ENCODE results near the gene TMPRSS4. TPM values are rescaled to one million over a fixed set of nuclear protein-coding genes. Genes with fewer than 3 reads are reported as not detected.
A peak's percentile ranks its signal among the peaks of the same experiment; 100 is the strongest.

Gene TMPRSS4
- total and polyA plus RNA-seq, 4 donors, result 4.8 to 10.1 (median 8.7) TPM

DNA sequence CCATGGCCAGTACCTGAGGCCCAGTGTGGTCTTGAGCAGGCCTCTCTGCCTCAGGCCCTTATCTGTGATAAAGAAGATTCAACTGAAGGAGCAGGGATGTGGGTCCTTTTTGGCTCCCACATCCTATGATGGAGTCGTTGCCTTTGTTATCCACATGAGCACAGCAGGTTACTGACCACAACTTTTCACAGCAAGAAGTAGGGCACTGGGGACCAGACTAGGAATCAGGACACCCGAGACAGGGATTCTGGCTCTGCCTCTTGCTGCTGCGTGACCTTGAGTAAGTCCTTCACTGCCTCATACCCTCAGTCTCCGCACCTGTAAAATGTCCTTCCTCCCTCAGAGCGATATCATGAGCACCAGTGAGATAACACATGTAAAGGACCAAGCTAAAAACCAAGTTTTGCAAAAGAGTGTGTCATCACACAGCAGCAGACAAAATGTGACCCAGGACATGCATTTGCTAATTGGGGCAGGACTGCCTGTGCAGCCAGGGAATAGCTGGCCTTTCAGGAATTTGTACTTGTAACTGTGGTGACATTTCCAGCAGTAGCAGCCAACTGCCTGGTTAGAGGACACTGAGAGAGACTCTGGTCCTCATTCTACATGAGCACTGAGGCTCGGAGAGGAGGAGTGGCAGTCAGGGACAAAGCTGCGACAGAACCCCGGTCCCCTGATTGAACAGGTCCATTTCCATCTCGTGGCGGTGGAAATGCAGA is 23.1 kb downstream of the TMPRSS4 start:
- Histone ChIP-seq H3K4me3 (no peak overlapping the region), H3K9ac (ENCODE audit: insufficient read depth in 1 of 2, low read length in 2 of 2) (no peak overlapping the region), H3K27ac (ENCODE audit: low read depth in 1 of 2, low read length in 1 of 2) (peak overlapping the region in 1 of 2 donors; percentile 37), H3K36me3 (ENCODE audit: control insufficient read depth in 4 of 4, insufficient read depth in 4 of 4, low read length in 4 of 4) (no peaks in the 10 kb centered on the region), H3K9me3 (ENCODE audit: control insufficient read depth in 4 of 4, insufficient read depth in 3 of 4, low read length in 3 of 4) (no peaks in the 10 kb centered on the region), H3K27me3 (ENCODE audit: control insufficient read depth in 3 of 3, insufficient read depth in 3 of 3, low read length in 2 of 3) (peaks cover 0 to 3% (median 0%) of the 10 kb centered on the region in 3 donors), H3K4me1 (ENCODE audit: control insufficient read depth in 5 of 5, insufficient read depth in 5 of 5, low read length in 5 of 5) (peaks cover 0 to 3% (median 0%) of the 10 kb centered on the region in 5 donors)
- ATAC-seq (ENCODE audit: insufficient read depth, low FRiP score) (no peak), DNase-seq (no peak)
- TF ChIP-seq, protein P1, sequence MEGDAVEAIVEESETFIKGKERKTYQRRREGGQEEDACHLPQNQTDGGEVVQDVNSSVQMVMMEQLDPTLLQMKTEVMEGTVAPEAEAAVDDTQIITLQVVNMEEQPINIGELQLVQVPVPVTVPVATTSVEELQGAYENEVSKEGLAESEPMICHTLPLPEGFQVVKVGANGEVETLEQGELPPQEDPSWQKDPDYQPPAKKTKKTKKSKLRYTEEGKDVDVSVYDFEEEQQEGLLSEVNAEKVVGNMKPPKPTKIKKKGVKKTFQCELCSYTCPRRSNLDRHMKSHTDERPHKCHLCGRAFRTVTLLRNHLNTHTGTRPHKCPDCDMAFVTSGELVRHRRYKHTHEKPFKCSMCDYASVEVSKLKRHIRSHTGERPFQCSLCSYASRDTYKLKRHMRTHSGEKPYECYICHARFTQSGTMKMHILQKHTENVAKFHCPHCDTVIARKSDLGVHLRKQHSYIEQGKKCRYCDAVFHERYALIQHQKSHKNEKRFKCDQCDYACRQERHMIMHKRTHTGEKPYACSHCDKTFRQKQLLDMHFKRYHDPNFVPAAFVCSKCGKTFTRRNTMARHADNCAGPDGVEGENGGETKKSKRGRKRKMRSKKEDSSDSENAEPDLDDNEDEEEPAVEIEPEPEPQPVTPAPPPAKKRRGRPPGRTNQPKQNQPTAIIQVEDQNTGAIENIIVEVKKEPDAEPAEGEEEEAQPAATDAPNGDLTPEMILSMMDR (IDR thresholded peaks at IDR 0.05; ENCODE audit: control extremely low read depth, extremely low read depth), result no peak
- WGBS, 2 donors, result 87 to 88% methylated on average over 10 of the region's 10 CpGs

DNA sequence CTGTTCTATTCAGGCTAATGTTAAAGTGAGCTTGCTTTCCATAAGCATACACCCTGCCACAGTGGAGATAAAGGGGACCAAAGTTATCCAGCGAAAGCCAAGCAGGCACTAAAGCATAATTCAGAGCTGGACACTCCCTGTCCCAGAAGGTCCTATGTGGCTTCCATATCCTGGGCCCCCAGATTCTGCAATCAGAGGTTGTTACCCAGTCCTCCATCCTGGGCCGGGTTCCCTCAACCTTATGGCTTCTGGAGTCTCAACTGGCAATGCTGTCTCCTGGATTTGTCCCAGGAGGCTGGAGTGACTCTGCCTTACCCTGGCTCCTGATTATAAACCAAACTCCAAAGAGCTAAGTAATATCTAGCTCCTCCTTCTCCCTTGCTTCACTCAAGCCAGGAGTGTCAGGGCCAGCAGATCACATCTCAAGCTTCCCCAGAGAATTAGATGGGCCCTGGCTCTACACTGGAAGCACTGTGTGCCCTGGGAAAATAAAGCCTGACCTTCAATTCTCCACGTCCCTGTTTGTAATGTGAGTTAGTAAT is 23.9 kb downstream of the TMPRSS4 start:
- no peaks in the 10 kb centered on the region for H3K36me3 ChIP-seq (ENCODE audit: control insufficient read depth in 4 of 4, insufficient read depth in 4 of 4, low read length in 4 of 4)
- H3K9ac ChIP-seq (ENCODE audit: insufficient read depth in 1 of 2, low read length in 2 of 2), result no peak overlapping the region
- 73 to 80% methylated on average over 3 of the region's 3 CpGs for WGBS, 2 donors
- H3K27ac ChIP-seq (ENCODE audit: low read depth in 1 of 2, low read length in 1 of 2), result peak overlapping the region in 1 of 2 donors; percentile 37
- ATAC-seq (ENCODE audit: insufficient read depth, low FRiP score) (no peak), DNase-seq (no peak)
- no peaks in the 10 kb centered on the region for H3K9me3 ChIP-seq (ENCODE audit: control insufficient read depth in 4 of 4, insufficient read depth in 3 of 4, low read length in 3 of 4)
- peaks cover 0 to 3% (median 0%) of the 10 kb centered on the region in 5 donors for H3K4me1 ChIP-seq (ENCODE audit: control insufficient read depth in 5 of 5, insufficient read depth in 5 of 5, low read length in 5 of 5)
- H3K4me3 ChIP-seq, result no peak overlapping the region
- peaks cover 0 to 3% (median 0%) of the 10 kb centered on the region in 3 donors for H3K27me3 ChIP-seq (ENCODE audit: control insufficient read depth in 3 of 3, insufficient read depth in 3 of 3, low read length in 2 of 3)
- TF ChIP-seq, protein P1 (IDR thresholded peaks at IDR 0.05; ENCODE audit: control extremely low read depth, extremely low read depth), result no peak

- Histone ChIP-seq H3K4me3 (no peak overlapping the region), H3K9me3 (ENCODE audit: control insufficient read depth in 4 of 4, insufficient read depth in 3 of 4, low read length in 3 of 4) (no peaks in the 10 kb centered on the region), H3K4me1 (ENCODE audit: control insufficient read depth in 5 of 5, insufficient read depth in 5 of 5, low read length in 5 of 5) (peaks cover 0 to 3% (median 0%) of the 10 kb centered on the region in 5 donors), H3K9ac (ENCODE audit: insufficient read depth in 1 of 2, low read length in 2 of 2) (no peak overlapping the region), H3K27me3 (ENCODE audit: control insufficient read depth in 3 of 3, insufficient read depth in 3 of 3, low read length in 2 of 3) (peaks cover 0 to 3% (median 0%) of the 10 kb centered on the region in 3 donors), H3K36me3 (ENCODE audit: control insufficient read depth in 4 of 4, insufficient read depth in 4 of 4, low read length in 4 of 4) (no peaks in the 10 kb centered on the region), H3K27ac (ENCODE audit: low read depth in 1 of 2, low read length in 1 of 2) (no peak overlapping the region)
- ATAC-seq (ENCODE audit: insufficient read depth, low FRiP score) (no peak), DNase-seq (no peak)
- 79 to 85% methylated on average over 13 of the region's 13 CpGs for WGBS, 2 donors
- TF ChIP-seq, protein P1 (IDR thresholded peaks at IDR 0.05; ENCODE audit: control extremely low read depth, extremely low read depth), result no peak
Observed at GRCh38 chr11:118102721-118103261, 25.9 kb downstream of the TMPRSS4 start.
